Activated B cell treated with CpG ODN at 0.5 μM for 24 hours (primary cell): ENCODE data around the gene GPC2. TPM values are rescaled to one million over a fixed set of nuclear protein-coding genes. Genes with fewer than 3 reads are reported as not detected.
A peak's percentile ranks its signal among the peaks of the same experiment; 100 is the strongest.
"Not testable (repeated sequence)": the region's sequence is repeated elsewhere in the genome, so short reads cannot be mapped to it uniquely, and the experiment has no call there.

ENCODE experiments used
- ATAC-seq: fragments of 200-7000 bp; cut with Tn5 transposase; one replicate; pipeline ENCODE4 v1.10.0; 2021; ENCODE audit warnings: low read depth, mild to moderate bottlenecking, moderate library complexity
- CTCF ChIA-PET: fragments of 350-600 bp; sonication (Branson Sonifier 250); formaldehyde crosslinking; loops from one replicate; lab custom pipeline; 2021; ENCODE audit warnings: antibody characterized with exemption; lab: Charles Lee
- POLR2A ChIA-PET: fragments of 350-600 bp; sonication (Branson Sonifier 250); formaldehyde crosslinking; loops from one replicate; lab custom pipeline; 2021; ENCODE audit warnings: antibody characterized with exemption; lab: Charles Lee
- DNase-seq: peaks from one replicate; pipeline ENCODE4 v3.0.0; 2022
- H3K27ac Mint-ChIP-seq: one replicate; pipeline ENCODE4 v1.8.0; 2020; ENCODE audit warnings: mixed read lengths
- H3K27me3 Mint-ChIP-seq: one replicate; pipeline ENCODE4 v1.8.0; 2021; ENCODE audit warnings: mixed read lengths
- H3K36me3 Mint-ChIP-seq: one replicate; pipeline ENCODE4 v1.8.0; 2021; ENCODE audit warnings: low read depth, mixed read lengths
- H3K4me1 Mint-ChIP-seq: one replicate; pipeline ENCODE4 v1.8.0; 2021; ENCODE audit warnings: mixed read lengths
- H3K4me3 Mint-ChIP-seq: one replicate; pipeline ENCODE4 v1.8.0; 2020; ENCODE audit warnings: mild to moderate bottlenecking, mixed read lengths
- H3K9me3 Mint-ChIP-seq: one replicate; pipeline ENCODE4 v1.8.0; 2020; ENCODE audit warnings: mixed read lengths
- CTCF ChIP-seq: fragments of 200-600 bp; IDR thresholded peaks from one replicate; pipeline ENCODE4 v1.8.0; 2022; ENCODE audit warnings: antibody characterized with exemption, mild to moderate bottlenecking
- intact Hi-C: fragments of 100-400 bp; cut with micrococcal nuclease; formaldehyde crosslinking; loops from one replicate; pipeline ENCODE4 v1.15.1; 2024
- total RNA-seq: library from RNA; stranded (reverse); gene quantifications from 2 replicates; pipeline ENCODE4 v1.2.3, GENCODE V29; 2022

GPC2 gene
- total RNA-seq, 1 donor from 2014 or later, result 5.0 TPM

- H3K27ac Mint-ChIP-seq, result peak overlapping the region; percentile 95
- H3K4me1 Mint-ChIP-seq, result peaks cover 84% of the 10 kb centered on the region
- no peaks in the 10 kb centered on the region for H3K9me3 Mint-ChIP-seq
- DNase-seq (peak; percentile 48), ATAC-seq (peak; percentile 40)
- no peaks in the 10 kb centered on the region for H3K27me3 Mint-ChIP-seq
- TF ChIP-seq CTCF, result no peak
- CTCF ChIA-PET, result interaction anchor here (0.9 to 3.2 kb wide), 4 partner anchors 21 to 124 kb away, joined by 3 to 11 read pairs (median 4); no protein-coding TSS in a partner anchor
- intact Hi-C loops, result loop anchor here (2.0 kb wide), 2 partner anchors 140 to 208 kb away; partner anchors contain the start of genes MEPCE, ZCWPW1 and ZNF3
- H3K36me3 Mint-ChIP-seq, result peaks cover 32% of the 10 kb centered on the region
- POLR2A ChIA-PET, result interaction anchor here (0.6 to 3.4 kb wide), 16 partner anchors 10 to 215 kb away, joined by 3 to 14 read pairs (median 4); partner anchors contain the start of genes LAMTOR4, MBLAC1, PPP1R35 and ZCWPW1
- H3K4me3 Mint-ChIP-seq, result peak overlapping the region; percentile 86
These were observed 44.1 kb upstream of the GPC2 start for GRCh38 chr7:100221231-100221718.

GRCh38 chr7:100220586-100221230 lies 43.5 kb upstream of the GPC2 start:
- peaks cover 31% of the 10 kb centered on the region for H3K36me3 Mint-ChIP-seq
- TF ChIP-seq CTCF, result no peak
- no peaks in the 10 kb centered on the region for H3K9me3 Mint-ChIP-seq
- H3K4me1 Mint-ChIP-seq, result peaks cover 88% of the 10 kb centered on the region
- ATAC-seq (no peak), DNase-seq (no peak)
- H3K27ac Mint-ChIP-seq, result peak overlapping the region; percentile 95
- peak overlapping the region; percentile 86 for H3K4me3 Mint-ChIP-seq
- no peaks in the 10 kb centered on the region for H3K27me3 Mint-ChIP-seq
- ChIA-PET POLR2A (interaction anchor here (0.6 to 3.4 kb wide), 15 partner anchors 10 to 216 kb away, joined by 3 to 14 read pairs (median 4); partner anchors contain the start of genes LAMTOR4, MBLAC1, PPP1R35 and ZCWPW1), CTCF (interaction anchor here (0.9 to 3.2 kb wide), 4 partner anchors 21 to 125 kb away, joined by 3 to 11 read pairs (median 4); no protein-coding TSS in a partner anchor)
- intact Hi-C loops, result loop anchor here (1.0 to 2.0 kb wide), 3 partner anchors 140 to 208 kb away; partner anchors contain the start of genes MEPCE, ZCWPW1 and ZNF3

GRCh38 chr7:100219801-100220585 lies 42.8 kb upstream of the GPC2 start, which contains the start of gene PVRIG:
TSS of gene PVRIG (plus strand) at chr7:100219949. CDS start at chr7:100219971, 22 bp downstream.
- not testable (repeated sequence) for H3K27me3 Mint-ChIP-seq, H3K9me3 Mint-ChIP-seq
- ATAC-seq (peak; percentile 5), DNase-seq (peak; percentile 28)
- peak within 1 kb of the TSS; percentile 95 for H3K27ac Mint-ChIP-seq
- peaks cover 27% of the 10 kb centered on the region for H3K36me3 Mint-ChIP-seq
- intact Hi-C loops, result loop anchor here (1.0 to 2.0 kb wide), 3 partner anchors 139 to 209 kb away; partner anchors contain the start of genes MEPCE, ZCWPW1 and ZNF3
- H3K4me1 Mint-ChIP-seq, result peaks cover 91% of the 10 kb centered on the region
- ChIA-PET POLR2A (interaction anchor here (0.7 to 3.4 kb wide), 9 partner anchors 9 to 125 kb away, joined by 3 to 14 read pairs (median 8); partner anchors contain the start of gene LAMTOR4), CTCF (interaction anchor here (0.9 to 3.2 kb wide), 4 partner anchors 30 to 188 kb away, joined by 3 to 11 read pairs (median 6); no protein-coding TSS in a partner anchor)
- H3K4me3 Mint-ChIP-seq, result peak within 1 kb of the TSS; percentile 86

- intact Hi-C loops, result no loop called here
- ChIA-PET CTCF (interaction anchor here (0.9 to 3.2 kb wide), 4 partner anchors 29 to 188 kb away, joined by 3 to 33 read pairs (median 10); no protein-coding TSS in a partner anchor), POLR2A (interaction anchor here (1.2 to 3.4 kb wide), 3 partner anchors 29 to 86 kb away, joined by 3 to 14 read pairs (median 10); no protein-coding TSS in a partner anchor)
- H3K36me3 Mint-ChIP-seq, result peaks cover 20% of the 10 kb centered on the region
- DNase-seq (no peak), ATAC-seq (no peak)
- no peaks in the 10 kb centered on the region for H3K9me3 Mint-ChIP-seq
- H3K4me1 Mint-ChIP-seq, result peaks cover 91% of the 10 kb centered on the region
- TF ChIP-seq CTCF, result no peak
- H3K27me3 Mint-ChIP-seq, result no peaks in the 10 kb centered on the region
- H3K4me3 Mint-ChIP-seq, result peak overlapping the region; percentile 86
- H3K27ac Mint-ChIP-seq, result peak overlapping the region; percentile 95
These were observed 42.1 kb upstream of the GPC2 start for GRCh38 chr7:100219271-100219737.

- ATAC-seq (peak; percentile 15), DNase-seq (peak; percentile 52)
- peaks cover 93% of the 10 kb centered on the region for H3K4me1 Mint-ChIP-seq
- not testable (repeated sequence) for H3K27me3 Mint-ChIP-seq, H3K36me3 Mint-ChIP-seq, H3K9me3 Mint-ChIP-seq
- intact Hi-C loops, result loop anchor here (1.0 kb wide), 3 partner anchors 28 to 86 kb away; partner anchors contain the start of gene LAMTOR4
- ChIA-PET CTCF (interaction anchor here (0.6 to 3.1 kb wide), 13 partner anchors 13 to 190 kb away, joined by 3 to 34 read pairs (median 6); partner anchors contain the start of genes GPC2, MBLAC1 and STAG3), POLR2A (interaction anchor here (0.7 to 2.0 kb wide), 11 partner anchors 10 to 128 kb away, joined by 3 to 13 read pairs (median 7); partner anchors contain the start of genes GPC2, LAMTOR4 and STAG3)
- H3K4me3 Mint-ChIP-seq, result peak overlapping the region; percentile 83
- H3K27ac Mint-ChIP-seq, result peak overlapping the region; percentile 98
These were observed 40.8 kb upstream of the GPC2 start for GRCh38 chr7:100217934-100218333.
